HG03520 (cell line): ENCODE results near the gene F10.

Experiments
- ATAC-seq: cut with Tn5 transposase; IDR thresholded peaks from one replicate; pipeline ENCODE4 v1.9.1; 2021; ENCODE audit warnings: mild to moderate bottlenecking, moderate library complexity; ENCODE audit not compliant: unreplicated experiment

The F10 gene

DNA sequence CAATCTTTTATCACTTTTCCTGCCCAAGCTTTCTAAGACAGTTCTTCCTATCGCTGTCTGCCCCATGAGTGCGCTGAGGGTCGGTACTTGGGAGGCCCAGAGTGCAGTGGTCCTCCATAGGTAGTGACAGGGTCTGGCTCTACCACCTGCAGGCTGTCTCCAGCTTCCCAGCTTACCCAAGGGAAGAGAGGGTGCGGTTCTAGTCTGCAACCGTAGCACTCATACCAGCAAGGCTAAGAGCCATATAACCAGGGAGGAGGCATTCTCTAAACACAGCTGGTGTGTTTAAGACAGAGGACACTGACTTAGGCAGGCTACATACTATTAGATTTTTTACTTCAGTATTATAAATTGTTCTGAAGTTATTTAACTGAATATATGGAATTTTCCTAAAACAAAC lies 44.1 kb downstream of the F10 start:
- ATAC-seq: no peak

DNA sequence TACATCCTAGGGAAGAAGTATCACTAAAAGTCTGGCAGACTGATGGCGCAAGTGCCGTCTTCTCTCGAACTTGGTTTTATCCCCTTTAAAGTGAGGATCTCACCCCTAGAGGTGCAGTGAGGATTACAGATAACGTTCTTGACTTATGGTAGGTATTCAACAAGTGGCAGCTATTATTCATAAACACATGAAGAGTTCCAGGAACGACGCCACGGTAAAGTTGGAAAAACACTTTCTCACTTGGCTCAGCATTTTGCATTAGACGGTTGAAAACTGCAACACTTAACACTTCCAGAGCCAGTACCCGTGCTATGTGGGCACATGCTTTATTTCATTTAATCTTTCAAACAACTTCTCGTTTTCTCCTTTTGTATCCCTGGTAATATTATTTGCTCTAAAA lies 44.6 kb downstream of the F10 start:
- no peak for ATAC-seq

DNA sequence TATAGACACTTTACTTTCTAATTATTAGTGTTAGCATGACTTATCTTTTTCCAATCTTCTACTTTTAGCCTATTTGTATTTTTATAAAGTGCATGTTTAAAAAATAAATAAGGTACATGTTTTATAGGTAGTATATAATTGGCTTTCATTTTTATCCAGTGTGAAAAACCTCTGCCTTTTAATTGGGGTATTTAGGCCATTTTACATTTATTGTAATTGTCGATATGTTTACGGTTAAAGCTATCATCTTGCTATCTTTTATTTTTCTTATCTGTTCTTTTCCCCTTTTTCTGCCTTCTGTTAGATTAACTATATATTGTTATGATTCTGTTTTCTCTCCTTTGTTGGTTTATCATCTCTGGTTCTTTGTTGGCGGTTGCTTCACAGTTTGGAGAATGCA lies 45.0 kb downstream of the F10 start:
- no peak for ATAC-seq

DNA sequence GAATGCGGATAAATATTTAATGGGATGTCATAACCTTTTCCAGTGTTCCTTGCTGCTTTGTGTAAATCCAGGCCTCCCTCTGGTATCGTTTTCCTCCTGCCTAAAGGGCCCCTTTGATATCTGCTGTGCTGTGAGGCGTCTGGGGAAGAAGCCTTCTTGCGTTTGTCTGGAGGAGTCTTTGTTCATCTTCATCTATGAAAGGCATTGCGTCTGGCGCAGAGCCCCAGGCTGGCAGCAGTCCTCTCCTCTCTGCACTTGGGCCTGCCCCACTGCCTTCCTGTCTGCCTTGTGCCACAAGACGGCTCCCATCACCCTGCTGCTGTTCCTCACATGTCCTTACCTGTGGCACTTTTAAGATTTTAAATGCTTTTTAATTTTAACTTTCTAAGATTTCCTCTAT lies 45.6 kb downstream of the F10 start:
- ATAC-seq: no peak

DNA sequence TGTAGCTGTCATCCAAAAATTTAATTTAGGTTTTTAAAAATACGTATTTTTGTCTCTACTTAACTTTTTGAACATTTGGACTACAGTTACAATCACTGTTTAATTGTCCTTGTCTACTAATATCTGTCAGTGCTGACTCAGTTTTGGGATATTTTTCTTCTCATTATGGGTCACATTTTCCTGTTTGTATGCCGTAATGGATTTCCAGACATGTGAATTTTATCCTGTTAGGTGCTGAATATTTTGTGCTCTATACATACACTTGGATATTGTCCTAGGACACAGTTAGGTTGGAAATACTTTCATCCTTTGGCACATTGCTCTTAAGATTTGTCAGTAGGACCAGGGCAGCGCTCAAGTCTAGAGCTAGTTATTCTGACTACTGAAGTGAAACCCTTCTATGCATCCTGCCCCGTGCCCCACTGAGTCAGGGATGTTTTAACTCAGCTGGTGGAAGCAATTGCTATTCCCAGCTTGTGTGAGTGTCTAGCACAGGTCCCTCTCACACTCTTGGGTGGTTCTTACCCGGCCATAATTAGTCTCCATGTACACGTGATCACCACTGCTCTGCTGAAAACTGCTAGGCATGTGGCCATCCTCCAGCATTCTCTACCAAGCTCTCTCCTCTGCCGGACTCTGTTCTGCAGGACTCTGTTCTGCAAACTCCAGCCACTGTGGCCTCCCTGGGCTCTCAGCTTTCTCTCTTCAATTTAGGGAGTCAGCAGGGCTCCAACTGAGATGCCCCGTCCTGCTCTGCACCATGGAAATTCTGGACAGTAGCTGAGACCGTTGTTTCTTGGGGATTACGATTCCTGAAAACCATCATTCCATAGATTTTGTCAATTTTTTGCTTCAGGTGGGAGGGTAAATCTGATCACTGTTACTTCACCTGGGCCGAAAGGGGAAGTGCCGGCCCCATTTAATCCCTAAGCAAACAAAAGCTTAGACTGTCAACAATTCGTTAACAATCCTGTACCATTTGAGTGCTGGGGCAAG lies 47.0 kb downstream of the F10 start:
- no peak for ATAC-seq

DNA sequence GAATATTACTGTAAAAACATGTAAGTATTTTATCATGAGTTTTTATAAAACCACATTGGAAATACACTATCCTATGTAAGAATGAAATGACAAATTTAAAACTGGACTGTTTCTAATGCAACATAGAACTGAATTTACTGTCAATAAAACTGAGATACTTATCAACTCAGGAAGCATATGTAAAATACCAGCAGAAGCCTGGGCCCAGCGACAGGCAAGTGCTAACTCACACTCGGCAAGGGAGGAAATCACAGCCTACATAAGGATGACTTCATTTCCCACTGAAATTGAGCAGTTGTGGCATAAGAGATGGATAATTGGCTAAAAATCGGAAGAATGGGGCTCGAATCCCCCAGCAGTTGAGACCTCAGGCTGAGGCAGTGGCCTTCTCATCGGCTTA lies 47.9 kb downstream of the F10 start:
- ATAC-seq: no peak

DNA sequence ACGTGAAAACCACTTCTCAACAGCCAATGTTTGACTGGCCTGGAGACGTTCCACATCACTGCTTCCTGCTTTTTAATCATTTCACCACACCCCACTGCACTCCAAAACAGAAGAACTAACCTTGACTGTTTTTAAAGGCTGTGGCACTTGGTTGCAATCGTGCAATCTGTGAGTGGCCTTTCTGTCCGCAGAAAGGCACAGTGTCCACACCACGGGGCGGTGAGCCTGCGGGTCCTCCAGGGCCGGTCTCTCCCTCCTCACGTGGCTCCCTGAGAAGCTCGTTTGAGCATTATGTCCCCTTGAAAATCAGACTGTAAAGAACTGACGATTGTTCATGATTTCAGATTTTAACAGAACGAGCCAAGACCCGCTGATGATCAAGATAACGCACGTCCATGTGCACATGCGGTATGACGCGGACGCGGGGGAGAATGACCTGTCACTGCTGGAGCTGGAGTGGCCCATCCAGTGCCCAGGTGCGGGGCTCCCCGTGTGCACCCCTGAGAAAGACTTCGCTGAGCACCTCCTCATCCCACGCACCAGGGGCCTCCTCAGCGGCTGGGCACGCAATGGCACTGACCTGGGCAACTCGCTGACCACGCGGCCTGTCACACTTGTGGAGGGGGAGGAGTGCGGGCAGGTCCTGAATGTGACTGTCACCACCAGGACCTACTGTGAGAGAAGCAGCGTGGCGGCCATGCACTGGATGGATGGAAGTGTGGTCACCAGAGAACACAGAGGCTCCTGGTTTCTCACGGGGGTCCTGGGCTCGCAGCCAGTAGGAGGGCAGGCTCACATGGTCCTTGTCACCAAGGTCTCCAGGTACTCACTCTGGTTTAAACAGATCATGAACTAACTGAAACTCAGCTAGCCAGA lies 48.9 kb downstream of the F10 start:
- no peak for ATAC-seq

DNA sequence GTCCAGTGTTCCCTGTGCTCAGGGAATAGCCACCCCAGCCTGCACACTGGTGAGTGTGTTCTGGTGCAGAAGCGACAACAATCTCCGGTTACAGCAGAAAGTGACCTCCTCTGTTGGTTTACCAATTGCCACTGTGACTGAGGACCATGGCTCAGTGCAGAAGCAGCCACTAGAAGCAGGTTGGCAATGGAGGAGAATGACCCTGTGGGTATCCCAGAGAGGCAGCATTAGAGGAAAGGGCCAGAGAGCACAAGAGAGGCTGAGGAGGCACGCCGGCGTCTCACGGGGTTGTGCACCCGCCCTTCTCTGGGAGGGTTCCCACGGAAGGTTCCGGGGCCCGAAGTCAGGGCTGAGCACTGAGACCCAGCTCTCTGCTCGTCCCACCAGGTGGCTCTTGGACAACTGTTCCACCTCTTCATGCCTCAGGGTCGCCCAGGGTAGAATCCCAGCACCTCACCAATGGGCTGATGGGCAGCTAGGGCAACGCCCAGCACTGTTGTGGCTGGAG lies 49.9 kb downstream of the F10 start:
- ATAC-seq: no peak

DNA sequence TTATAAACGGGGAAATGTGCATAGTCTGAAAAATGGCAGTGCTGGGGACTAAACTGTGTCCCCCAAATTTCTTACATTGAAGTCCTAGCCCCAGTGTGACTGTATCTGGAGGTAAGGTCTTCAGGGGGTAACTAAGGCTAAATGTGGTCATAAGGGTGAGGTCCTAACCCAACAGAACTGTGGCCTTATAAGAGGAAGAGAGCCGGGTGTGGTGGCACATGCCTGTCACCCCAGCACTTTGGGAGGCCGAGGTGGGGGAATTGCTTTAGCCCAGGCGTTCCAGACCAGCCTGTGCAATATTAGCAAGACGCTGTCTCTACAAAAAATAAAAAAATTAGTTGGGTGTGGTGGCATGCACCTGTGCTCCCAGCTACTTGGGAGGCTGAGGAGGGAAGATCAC lies 53.7 kb downstream of the F10 start:
- no peak for ATAC-seq

DNA sequence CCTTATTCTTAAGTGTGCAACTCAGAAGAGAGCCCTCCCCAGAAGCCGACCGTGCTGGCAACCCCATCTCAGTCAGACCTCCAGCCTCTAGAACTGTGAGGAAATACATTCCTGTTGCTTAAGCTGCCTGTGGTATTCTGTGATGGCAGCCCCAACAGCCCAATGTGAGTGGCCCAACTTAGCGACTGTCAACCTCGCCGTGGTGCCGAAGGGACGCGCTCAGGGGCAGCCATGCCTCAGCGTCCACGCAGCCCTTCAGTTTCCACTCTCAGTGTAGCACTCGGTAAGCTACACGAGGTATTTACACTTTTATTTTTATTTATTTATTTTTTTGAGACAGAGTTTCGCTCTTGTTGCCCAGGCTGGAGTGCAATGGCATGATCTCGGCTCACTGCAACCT lies 54.2 kb downstream of the F10 start:
- ATAC-seq: no peak

DNA sequence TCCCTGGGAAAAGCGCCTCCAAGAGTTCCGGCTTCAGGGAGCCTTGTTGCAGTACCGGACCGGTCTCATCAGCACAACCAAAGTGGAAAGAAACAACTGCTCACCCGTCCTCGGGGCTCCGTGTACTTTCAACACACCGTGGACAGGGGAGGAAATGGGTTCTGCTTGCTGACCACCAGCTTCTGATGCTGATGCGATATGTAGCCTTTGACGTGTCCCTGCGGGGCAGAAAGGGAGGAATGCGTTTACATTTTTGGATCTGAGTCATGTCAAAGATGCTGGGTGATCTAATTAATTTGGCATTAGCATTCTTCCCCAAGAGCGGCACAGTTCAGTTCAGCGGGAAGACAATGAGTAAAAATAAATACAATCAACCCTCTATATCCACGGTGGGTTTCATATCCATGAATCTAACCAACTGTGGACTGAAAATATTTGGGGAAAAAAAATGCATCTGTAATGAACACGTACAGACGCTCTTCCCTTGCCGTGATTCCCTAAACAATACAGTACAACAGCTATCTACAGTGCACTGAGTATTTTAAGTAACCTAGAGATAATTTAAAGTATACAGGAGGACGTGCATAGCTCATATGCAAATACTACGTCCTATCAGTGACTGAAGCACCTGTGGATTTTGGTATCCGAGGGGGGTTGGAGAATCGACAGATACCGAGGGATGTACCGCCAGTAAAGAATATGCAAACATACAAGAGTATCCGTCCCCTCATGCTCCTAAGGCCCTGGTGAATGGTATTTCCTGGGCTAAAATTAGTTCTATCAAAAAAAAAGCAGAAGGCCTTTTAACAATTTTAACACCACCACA lies 55.7 kb downstream of the F10 start:
- ATAC-seq: no peak

DNA sequence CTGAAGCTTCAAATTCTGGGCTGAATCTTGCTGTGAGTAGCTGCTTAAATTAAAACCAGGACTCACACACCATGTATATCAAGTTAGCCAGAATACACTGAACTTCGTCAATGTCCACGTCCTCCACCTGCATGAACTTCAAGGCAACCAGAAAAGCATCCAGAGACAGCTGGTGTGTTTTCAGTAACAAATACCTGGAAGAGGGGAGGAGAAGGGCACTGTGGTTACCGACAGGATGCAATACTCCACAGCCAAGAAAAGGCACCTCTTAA lies 56.2 kb downstream of the F10 start:
- ATAC-seq: no peak

DNA sequence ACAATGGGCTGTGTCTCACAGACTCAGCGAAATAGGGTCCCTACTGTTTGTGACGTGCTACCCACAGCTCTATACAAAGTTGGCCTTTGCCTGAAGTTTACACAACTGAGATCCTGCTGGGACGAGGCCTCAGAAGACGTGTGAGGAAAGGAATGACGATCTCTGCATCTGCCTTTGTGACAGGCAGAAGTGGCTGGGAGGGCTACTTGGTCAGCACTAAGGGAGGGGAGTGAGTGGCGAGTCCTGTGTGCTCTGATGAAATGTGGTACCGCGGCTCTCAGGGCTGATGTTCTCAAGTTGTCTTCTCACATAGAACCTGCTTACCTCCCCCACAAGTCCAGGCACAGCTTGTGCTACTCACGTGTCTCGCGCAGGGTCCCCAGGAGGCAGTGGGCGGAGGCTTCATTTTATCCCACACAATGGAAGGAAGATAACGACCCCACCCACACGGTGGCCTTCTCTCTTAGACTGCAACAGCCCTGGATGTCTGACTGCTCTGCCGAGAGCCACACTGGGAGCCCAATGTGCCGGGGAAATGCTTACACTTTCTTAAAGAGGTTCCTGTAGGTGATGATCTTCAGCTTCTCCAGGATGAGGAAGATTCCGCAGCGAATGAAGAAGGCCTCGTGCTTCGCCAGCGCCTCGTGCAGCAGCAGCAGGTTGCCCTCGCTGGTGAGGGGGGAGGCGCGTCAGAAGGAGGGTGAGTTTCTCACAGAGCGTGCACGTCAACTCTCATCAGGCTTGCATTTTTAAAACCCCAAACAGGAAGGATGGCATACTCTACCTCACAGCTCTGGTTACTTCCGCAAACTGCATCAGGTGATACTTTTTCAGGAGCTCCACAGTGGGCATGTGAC lies 57.0 kb downstream of the F10 start:
- no peak for ATAC-seq

DNA sequence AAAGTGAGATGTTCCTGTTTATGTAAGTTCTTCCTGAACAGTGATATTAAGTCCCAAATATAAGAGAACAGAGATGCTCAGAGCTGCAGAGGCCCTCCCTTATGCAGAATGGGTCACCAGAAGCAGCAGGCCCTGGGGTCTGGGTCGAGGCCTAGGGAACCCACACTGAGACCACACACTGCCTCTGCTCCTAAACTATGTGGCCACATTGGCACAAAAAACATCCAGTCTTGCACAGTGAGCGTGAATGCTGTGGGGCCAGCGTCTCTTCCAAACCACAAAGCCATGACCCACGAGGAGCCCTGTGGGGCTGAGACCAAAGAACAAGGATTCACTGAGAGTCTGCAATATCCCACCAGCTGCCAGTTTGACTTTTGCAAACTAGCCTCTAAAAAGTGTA lies 59.4 kb downstream of the F10 start:
- ATAC-seq: no peak

DNA sequence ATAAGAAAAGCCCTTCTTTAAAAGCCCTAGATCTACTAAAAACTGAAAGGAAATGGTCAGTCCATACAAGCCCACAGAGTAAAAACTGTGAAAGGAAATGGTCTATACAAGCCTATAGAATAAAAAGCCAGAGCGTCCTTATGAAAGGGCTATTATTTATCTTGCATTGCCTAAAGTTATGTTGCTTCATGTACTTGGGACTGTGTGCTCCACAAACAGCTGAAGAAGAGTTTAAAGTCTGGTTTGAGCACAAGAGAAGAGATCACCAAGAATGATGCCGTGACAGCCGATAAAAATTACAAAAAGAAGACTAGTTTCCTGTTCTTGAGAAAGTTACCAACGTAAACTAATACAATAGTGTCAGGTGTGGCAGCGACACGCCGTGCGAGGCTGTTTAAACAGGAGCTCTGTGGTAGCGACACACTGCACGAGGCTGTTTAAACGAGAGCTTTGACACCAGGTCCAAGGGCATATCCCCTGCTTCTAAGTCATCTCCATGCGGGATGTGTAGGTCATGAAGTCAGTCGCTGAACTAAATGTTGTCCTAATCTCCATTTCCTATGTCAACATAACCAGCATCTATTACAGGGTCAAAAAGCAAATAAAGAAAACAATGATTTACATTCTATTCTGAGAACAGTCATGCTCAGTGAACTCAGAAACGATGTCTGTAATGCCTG lies 61.0 kb downstream of the F10 start:
- no peak for ATAC-seq

DNA sequence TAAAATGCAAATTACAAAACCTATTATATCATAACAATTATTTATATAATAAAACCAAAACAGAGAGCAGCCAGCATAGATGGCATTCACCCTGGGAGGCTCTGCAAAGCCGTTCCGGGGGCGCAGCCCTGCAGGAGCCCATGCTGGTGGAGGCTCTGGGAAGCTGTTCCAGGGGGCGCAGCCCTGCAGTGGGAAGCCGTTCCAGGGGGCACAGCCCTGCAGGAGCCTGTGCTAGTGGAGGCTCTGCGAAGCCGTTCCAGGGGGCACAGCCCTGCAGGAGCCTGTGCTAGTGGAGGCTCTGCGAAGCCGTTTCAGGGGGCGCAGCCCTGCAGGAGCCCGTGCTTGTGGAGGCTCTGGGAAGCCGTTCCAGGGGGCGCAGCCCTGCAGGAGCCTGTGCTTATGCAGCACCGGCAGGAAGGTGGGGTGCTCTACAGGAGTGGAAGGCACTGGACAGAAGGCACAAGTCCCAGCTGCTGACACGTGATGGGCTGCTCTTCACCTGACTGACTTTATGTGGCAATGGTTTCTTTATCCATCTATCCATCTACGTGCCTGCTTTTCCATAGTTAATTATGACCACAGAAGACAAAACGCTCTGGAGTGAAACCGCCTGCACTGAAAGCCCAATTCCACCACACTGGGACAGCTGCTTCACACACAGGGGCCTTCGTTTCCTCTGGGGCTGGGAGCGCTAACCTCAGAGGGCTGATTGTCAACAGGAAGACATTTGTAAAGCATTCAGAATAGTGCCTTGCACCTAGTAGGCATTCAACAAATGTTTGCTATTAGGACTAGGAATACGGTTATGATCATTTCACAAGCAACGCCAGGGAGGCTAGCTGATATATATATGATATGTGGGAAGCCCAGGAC lies 62.2 kb downstream of the F10 start:
- no peak for ATAC-seq

DNA sequence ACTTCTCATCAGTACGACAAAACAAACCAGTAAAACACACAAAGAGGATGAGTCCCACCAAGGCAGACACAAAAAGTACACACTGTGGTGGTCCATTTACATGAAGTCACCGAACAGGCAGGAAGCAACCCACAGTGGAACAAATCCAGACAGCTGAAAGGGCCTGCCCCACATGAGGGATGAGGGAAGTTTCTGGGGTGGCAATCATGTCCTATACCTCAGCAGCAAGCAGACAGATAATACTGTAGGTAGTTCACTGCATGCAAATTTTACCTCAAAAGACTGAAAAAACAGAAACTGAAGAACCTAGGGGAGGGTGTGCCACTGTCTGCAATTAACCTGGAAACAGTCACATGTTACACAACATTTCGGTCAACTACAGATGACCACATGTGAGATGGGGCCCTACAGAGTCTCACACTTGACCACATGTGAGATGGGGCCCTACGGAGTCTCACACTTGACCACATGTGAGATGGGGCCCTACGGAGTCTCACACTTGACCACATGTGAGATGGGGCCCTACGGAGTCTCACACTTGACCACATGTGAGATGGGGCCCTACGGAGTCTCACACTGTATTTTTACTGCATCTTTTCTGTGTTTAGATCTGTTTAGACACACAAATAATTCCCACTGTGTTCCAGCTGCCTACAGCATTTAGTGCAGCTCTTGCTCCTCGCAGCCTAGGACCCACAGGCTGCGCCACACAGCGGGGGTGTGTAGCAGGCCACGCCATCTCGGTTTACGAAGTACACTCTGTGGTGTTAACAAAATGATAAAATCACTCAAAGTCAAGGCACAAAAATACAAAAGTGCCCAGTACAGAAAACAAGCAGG lies 63.7 kb downstream of the F10 start:
- ATAC-seq: peak; percentile 84

DNA sequence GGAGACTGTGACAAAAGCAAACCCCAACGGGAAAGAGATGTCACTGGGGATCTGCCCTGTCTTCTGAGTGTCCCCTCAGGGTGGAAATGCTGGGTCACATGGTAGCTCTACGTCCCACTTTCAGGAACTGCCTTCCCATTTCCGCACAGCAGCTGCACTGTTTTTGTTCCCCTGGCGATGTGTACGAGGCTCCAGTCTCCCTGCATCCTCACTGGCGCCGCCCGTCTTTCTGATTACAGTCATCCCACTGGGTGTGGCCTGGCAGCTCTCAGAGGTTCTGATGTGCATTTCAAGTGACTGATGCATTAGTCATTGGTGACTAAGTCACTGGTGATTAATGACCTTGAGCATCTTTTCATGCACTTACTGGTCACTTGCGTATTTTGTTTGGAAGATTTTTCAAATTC lies 64.7 kb downstream of the F10 start:
- no peak for ATAC-seq
